IPS-18a (cell line): Measurements from ENCODE around the gene CXXC5.

Experiments
- H3K27ac ChIP-seq: one replicate; pipeline ENCODE4 v1.5.1; 2013; ENCODE audit warnings: low read length
- H3K27me3 ChIP-seq: one replicate; pipeline ENCODE4 v1.6.1; 2013; ENCODE audit warnings: mild to moderate bottlenecking, low read length; ENCODE audit not compliant: control insufficient read depth, insufficient read depth
- H3K36me3 ChIP-seq: one replicate; pipeline ENCODE4 v1.6.1; 2013; ENCODE audit warnings: low read depth, low read length; ENCODE audit not compliant: control insufficient read depth
- H3K4me1 ChIP-seq: one replicate; pipeline ENCODE4 v1.6.1; 2013; ENCODE audit warnings: low read depth, low read length; ENCODE audit not compliant: control insufficient read depth
- H3K4me3 ChIP-seq: one replicate; pipeline ENCODE4 v1.5.1; 2013; ENCODE audit warnings: low read length
- H3K9ac ChIP-seq: one replicate; pipeline ENCODE4 v1.6.1; 2013; ENCODE audit warnings: mild to moderate bottlenecking, low read length, moderate library complexity
- H3K9me3 ChIP-seq: one replicate; pipeline ENCODE4 v1.6.1; 2013; ENCODE audit warnings: low read depth, low read length; ENCODE audit not compliant: control insufficient read depth

CXXC5 gene

DNA sequence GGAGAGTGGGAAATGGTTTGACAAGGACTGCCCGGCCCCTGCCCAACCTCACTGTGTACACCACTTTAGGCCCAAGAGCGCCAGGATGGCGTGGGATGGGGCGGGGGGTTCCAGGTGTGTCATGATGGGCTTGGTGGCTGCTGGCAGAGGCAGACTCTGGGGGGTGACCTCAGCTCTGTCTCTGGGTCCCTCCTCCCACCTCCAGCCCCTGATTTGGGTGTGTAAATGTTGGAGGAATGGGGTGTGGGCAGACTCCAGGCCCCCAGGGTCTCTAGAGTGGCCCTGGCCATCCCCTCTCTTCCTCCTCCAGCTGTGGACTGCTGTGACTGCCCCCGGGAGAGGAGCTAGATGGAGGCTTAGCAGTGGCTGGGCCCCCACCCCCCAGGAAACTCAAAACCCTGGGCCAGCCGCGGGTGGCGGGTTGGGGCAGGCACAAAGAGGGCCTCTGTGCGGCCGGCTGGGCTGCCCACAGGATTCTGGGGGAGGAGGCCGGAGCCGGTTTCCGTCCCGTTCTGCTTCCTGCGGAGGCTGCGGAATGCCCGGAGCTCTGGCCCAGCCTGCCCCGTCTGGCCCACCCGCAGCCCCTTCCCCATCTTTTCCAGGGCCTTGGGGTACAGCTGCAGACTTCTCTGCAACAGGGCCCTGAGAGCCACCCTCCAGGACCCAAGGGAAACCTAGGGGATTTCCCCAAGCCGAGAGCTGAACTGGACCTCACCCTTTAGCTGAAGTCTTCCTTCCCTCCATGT is 23.1 kb downstream of the CXXC5 start:
- no peaks in the 10 kb centered on the region for H3K27me3 ChIP-seq
- H3K9ac ChIP-seq = no peak overlapping the region
- no peaks in the 10 kb centered on the region for H3K9me3 ChIP-seq
- no peaks in the 10 kb centered on the region for H3K36me3 ChIP-seq
- H3K4me3 ChIP-seq = no peak overlapping the region
- H3K27ac ChIP-seq = no peak overlapping the region
- H3K4me1 ChIP-seq = peaks cover 20% of the 10 kb centered on the region

GRCh38 chr5:139675213-139675612 is 27.1 kb downstream of the CXXC5 start:
- Histone ChIP-seq H3K4me1 (peaks cover 19% of the 10 kb centered on the region), H3K27me3 (no peaks in the 10 kb centered on the region), H3K27ac (no peak overlapping the region), H3K9ac (no peak overlapping the region), H3K9me3 (no peaks in the 10 kb centered on the region), H3K4me3 (no peak overlapping the region), H3K36me3 (peaks cover 5% of the 10 kb centered on the region)

GRCh38 chr5:139675825-139676224 is 27.7 kb downstream of the CXXC5 start:
- no peak overlapping the region for H3K27ac ChIP-seq
- no peaks in the 10 kb centered on the region for H3K9me3 ChIP-seq
- H3K4me1 ChIP-seq = peaks cover 13% of the 10 kb centered on the region
- H3K36me3 ChIP-seq = peaks cover 11% of the 10 kb centered on the region
- no peak overlapping the region for H3K4me3 ChIP-seq
- H3K9ac ChIP-seq = no peak overlapping the region
- no peaks in the 10 kb centered on the region for H3K27me3 ChIP-seq

DNA sequence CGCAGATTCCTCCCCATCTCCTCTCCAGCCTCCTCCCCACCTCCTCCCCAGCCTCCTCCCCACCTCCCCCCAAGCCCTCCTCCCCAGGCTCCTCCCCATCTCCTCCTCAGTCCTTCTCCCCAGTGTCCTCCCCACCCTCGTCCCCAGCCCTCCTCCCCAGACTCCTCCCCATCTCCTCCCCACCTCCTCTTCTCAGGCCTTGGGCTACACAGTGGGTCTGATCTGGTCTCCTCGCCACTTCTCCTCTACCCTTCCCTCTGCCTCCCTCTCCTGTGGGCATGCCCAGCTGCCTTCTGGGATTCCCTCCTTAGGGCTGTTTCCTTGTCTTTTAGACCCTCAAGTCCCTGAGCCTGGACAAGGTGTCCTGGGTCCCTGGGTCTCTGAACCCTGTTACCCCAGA is 28.3 kb downstream of the CXXC5 start:
- Histone ChIP-seq H3K27me3 (no peaks in the 10 kb centered on the region), H3K9me3 (no peaks in the 10 kb centered on the region), H3K4me3 (no peak overlapping the region), H3K27ac (no peak overlapping the region), H3K4me1 (peaks cover 9% of the 10 kb centered on the region), H3K9ac (no peak overlapping the region), H3K36me3 (peaks cover 16% of the 10 kb centered on the region)

DNA sequence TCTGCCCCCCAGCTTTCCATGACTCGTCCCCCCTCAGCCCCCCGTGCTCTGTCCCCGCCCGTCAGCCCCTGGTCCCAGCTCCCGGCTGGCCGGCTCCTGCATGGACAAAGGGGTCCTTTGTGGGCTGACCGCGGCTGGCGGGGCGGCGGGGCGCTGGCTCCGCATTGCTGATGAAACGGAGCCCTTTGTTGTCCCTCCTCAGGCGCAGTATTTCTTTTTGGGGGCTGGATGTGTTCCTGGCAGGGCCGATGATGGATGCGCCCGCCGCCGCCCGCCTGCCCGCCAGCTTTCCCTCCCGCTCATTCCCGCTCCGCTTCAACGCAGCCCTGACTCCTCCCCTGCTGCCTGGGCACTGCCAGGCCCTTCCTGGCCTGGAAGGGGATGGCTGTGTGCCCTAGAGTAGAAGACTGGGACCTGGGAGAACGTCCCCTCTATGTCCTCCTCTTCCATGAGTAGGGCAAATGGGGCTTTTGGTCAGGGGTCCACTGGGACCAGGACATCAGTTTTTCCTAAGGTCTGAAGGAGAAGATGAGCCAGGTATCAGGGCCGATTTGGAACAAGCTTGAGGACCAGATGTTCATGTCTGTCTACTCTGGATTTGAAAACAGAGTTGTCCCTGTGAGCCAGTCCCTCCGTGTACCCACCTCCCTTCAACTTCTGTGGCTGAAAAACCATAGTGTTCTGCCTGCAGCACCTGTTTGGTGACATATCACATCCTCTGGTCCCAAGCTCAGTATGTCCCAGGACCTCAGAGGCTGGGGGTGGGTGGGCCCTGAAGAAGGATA is 29.0 kb downstream of the CXXC5 start:
- no peak overlapping the region for H3K4me3 ChIP-seq
- no peaks in the 10 kb centered on the region for H3K27me3 ChIP-seq
- no peak overlapping the region for H3K27ac ChIP-seq
- H3K9ac ChIP-seq = no peak overlapping the region
- no peaks in the 10 kb centered on the region for H3K9me3 ChIP-seq
- H3K4me1 ChIP-seq = peaks cover 6% of the 10 kb centered on the region
- H3K36me3 ChIP-seq = peaks cover 20% of the 10 kb centered on the region

DNA sequence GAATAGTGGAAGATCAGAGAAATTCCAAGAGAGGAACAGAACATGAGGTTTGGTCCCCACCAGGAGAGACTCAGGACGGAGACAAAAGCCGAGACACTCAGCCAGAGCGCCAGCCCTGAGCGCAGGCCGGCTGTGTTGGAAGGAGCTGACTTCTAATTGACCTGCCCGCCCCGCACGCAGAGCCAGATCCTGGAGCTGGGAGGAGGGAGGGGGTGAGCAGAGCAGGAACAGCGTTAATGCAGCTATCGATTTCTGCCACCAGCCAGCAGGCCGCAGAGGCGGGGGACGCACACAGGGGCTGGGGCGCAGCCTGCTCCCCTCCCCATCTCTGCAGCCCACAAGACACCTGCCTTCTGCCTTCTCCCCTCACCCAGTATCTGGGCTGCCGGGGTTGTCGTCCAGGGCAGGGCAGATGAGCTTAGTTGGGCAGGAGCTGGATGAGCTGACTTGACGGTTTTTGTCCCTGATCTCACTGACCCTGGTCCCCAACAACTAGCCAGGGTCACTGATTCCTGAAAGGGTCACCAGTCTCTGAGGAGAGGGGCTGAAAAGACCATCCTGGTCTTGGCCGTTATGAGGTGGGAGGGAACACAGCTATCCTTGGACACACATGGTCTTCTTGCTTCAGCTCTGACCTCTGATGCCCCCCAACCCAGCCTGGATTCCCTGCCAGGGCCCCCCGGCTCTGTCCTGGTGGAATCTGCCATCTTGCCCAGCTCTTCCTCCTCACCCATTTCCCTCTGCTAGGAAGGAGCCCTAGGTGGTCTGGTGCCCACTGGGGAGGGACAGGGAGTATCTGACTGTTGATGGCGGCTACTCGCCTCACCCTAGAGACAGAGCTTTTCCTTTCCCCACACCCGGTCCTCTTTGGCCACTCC is 29.8 kb downstream of the CXXC5 start:
- Histone ChIP-seq H3K9me3 (no peaks in the 10 kb centered on the region), H3K9ac (no peak overlapping the region), H3K27me3 (no peaks in the 10 kb centered on the region), H3K4me1 (peaks cover 10% of the 10 kb centered on the region), H3K27ac (no peak overlapping the region), H3K36me3 (peaks cover 20% of the 10 kb centered on the region), H3K4me3 (no peak overlapping the region)

DNA sequence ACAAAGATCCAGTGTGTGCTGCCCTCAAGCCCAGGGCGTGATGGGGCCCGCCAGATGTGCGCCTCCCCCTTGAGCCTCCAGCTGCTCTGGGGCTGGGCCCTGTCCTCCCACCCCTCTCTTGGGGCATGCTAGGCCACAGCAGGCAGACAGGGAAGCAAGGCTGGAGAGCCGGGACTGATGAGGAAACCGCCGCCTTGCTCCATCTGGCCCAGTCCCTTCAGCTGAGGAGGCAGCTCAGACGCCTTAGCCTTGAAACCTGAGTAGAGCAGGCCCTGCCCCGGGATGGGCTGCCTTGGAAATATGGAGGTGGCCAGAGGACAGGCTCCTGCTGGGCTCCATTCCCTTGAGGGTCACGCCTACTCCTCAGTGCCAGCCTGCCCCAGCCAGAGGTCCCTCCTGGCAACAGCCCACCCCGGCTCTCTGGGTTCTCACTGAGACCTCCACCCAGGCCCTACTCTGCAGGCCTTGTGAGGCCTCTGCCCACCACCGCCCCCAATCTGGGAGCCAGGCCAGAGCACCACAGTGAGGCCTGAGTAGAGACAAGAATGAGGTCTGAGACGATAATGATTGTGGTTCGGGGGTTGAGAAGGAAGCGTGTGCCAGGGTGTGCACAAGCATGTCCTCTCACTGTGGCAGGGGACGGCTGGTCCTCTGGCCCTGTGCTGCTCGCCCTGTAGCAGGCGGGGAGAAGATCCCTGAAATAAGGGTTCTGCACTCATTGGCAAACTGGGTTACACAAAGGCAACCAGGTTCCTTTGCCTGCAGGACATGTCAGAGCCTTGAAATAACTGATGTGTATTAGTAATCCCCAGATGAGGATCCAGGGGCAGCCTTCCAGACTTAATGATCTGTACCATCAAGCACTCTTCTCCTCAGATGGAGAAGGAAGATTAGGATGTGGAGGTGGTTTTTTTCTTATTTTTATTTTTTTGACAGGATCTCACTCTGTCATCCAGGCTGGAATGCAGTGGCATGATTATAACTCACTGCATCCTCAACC is 30.9 kb downstream of the CXXC5 start:
- Histone ChIP-seq H3K27me3 (no peaks in the 10 kb centered on the region), H3K9ac (no peak overlapping the region), H3K36me3 (peaks cover 24% of the 10 kb centered on the region), H3K9me3 (no peaks in the 10 kb centered on the region), H3K4me3 (no peak overlapping the region), H3K4me1 (peaks cover 21% of the 10 kb centered on the region), H3K27ac (no peak overlapping the region)

- Histone ChIP-seq H3K27ac (no peak overlapping the region), H3K9ac (no peak overlapping the region), H3K4me1 (peaks cover 32% of the 10 kb centered on the region), H3K4me3 (no peak overlapping the region), H3K9me3 (no peaks in the 10 kb centered on the region), H3K27me3 (no peaks in the 10 kb centered on the region), H3K36me3 (peaks cover 24% of the 10 kb centered on the region)
Measured at GRCh38 chr5:139680368-139681111, 32.4 kb downstream of the CXXC5 start.

DNA sequence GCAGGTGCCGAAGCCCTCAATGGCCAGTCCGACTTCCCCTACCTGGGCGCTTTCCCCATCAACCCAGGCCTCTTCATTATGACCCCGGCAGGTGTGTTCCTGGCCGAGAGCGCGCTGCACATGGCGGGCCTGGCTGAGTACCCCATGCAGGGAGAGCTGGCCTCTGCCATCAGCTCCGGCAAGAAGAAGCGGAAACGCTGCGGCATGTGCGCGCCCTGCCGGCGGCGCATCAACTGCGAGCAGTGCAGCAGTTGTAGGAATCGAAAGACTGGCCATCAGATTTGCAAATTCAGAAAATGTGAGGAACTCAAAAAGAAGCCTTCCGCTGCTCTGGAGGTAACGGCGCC is 32.9 kb downstream of the CXXC5 start:
- Histone ChIP-seq H3K4me3 (no peak overlapping the region), H3K9ac (no peak overlapping the region), H3K4me1 (peaks cover 37% of the 10 kb centered on the region), H3K9me3 (no peaks in the 10 kb centered on the region), H3K27ac (no peak overlapping the region), H3K27me3 (no peaks in the 10 kb centered on the region), H3K36me3 (peaks cover 24% of the 10 kb centered on the region)

DNA sequence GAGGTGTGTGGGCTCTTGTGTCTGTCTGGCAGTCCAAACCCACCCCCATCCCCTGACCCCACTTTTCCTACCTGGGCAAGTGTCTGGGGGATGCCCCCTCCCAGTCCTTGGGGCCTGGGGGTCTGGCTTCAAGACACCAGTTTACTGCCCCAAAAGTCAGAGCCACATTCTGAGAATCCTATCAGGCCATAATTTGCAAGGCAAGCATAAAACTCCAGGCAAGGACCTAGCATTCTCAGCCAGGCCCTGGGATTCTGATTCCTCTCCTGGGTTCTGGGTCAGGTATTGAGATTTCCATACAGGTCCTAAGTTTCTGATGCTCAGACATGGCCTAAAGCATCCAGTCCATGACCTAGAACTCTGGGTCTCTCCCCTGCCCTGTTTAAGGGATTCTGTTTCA is 33.3 kb downstream of the CXXC5 start:
- Histone ChIP-seq H3K36me3 (peaks cover 24% of the 10 kb centered on the region), H3K27me3 (no peaks in the 10 kb centered on the region), H3K4me1 (peaks cover 41% of the 10 kb centered on the region), H3K9me3 (no peaks in the 10 kb centered on the region), H3K4me3 (no peak overlapping the region), H3K9ac (no peak overlapping the region), H3K27ac (no peak overlapping the region)
